SK-N-SH (cell line): ENCODE results near the gene PRXL2B.

Source experiments
- CTCF ChIP-seq: fragments of 200-600 bp; sonication (generic); IDR thresholded peaks from 2 replicates; pipeline ENCODE4 v1.6.1; 2017; ENCODE audit warnings: antibody characterized with exemption, mild to moderate bottlenecking, moderate library complexity
- EP300 ChIP-seq, 2 experiments: IDR thresholded peaks; 2 replicates each; pipeline versions ENCODE4 v1.4.0 to v1.6.1; 2012; ENCODE audit warnings: borderline replicate concordance in 1 of 2, low read depth in 1 of 2, low read length in 1 of 2
- EZH2phosphoT487 ChIP-seq: fragments of 200-600 bp; sonication (generic); IDR thresholded peaks from 2 replicates; pipeline ENCODE4 v1.6.1; 2017; ENCODE audit warnings: low read depth, mixed run types, mild to moderate bottlenecking, antibody characterized with exemption, moderate library complexity, borderline replicate concordance
- FOXM1 ChIP-seq: IDR thresholded peaks from 2 replicates; pipeline ENCODE4 v1.4.0; 2012; ENCODE audit warnings: low read depth, mild to moderate bottlenecking
- IRF3 ChIP-seq: fragments of 150-350 bp; IDR thresholded peaks from 2 replicates; pipeline ENCODE4 v1.6.1; 2016; ENCODE audit warnings: mild to moderate bottlenecking, low read depth, low read length
- JUND ChIP-seq: IDR thresholded peaks from 2 replicates; pipeline ENCODE4 v1.4.0; 2012
- NRF1 ChIP-seq: IDR thresholded peaks from 2 replicates; pipeline ENCODE4 v1.6.1; 2012; ENCODE audit warnings: low read depth, mild to moderate bottlenecking, low read length
- POLR2AphosphoS5 ChIP-seq: IDR thresholded peaks from 2 replicates; pipeline ENCODE4 v1.6.1; 2012; ENCODE audit warnings: low read depth, low read length
- RAD21 ChIP-seq: IDR thresholded peaks from 2 replicates; pipeline ENCODE4 v1.6.1; 2012; ENCODE audit warnings: mild to moderate bottlenecking, low read length
- RCOR1 ChIP-seq: fragments of 150-350 bp; IDR thresholded peaks from 2 replicates; pipeline ENCODE4 v1.6.1; 2017; ENCODE audit warnings: antibody characterized with exemption, low read length
- RXRA ChIP-seq: IDR thresholded peaks from 2 replicates; pipeline ENCODE4 v1.4.0; 2012; ENCODE audit warnings: low read depth, mild to moderate bottlenecking, borderline replicate concordance
- SMC3 ChIP-seq: IDR thresholded peaks from 2 replicates; pipeline ENCODE4 v1.6.1; 2012; ENCODE audit warnings: low read depth, low read length, improper control_type of control experiment
- TEAD4 ChIP-seq: IDR thresholded peaks from 2 replicates; pipeline ENCODE4 v1.4.0; 2012; ENCODE audit warnings: mild to moderate bottlenecking, borderline replicate concordance; ENCODE audit not compliant: insufficient read depth

- TF ChIP-seq IRF3 (no peak), CTCF (no peak), RCOR1 (no peak), EP300 (IDR thresholded peaks at IDR 0.05; ENCODE audit: borderline replicate concordance in 1 of 2, low read depth in 1 of 2, low read length in 1 of 2) (no peak), NRF1 (no peak), TEAD4 (no peak), EZH2phosphoT487 (no peak), SMC3 (no peak), FOXM1 (no peak), RXRA (no peak), POLR2AphosphoS5 (no peak), RAD21 (no peak), JUND (no peak)
Observed at GRCh38 chr1:2611621-2612437, 25.3 kb downstream of the PRXL2B start.
